Activated T-cell treated with anti-CD3 and anti-CD28 coated beads, Interleukin-2, amount 50 U/mL, for 1 hour (primary cell): ENCODE data around the gene WASF3.
"Not testable (repeated sequence)": the region's sequence is repeated elsewhere in the genome, so short reads cannot be mapped to it uniquely, and the experiment has no call there.

Experiments used
- DNase-seq: peaks from one replicate; pipeline ENCODE4 v3.0.0-alpha.2; 2020

The WASF3 gene

DNA sequence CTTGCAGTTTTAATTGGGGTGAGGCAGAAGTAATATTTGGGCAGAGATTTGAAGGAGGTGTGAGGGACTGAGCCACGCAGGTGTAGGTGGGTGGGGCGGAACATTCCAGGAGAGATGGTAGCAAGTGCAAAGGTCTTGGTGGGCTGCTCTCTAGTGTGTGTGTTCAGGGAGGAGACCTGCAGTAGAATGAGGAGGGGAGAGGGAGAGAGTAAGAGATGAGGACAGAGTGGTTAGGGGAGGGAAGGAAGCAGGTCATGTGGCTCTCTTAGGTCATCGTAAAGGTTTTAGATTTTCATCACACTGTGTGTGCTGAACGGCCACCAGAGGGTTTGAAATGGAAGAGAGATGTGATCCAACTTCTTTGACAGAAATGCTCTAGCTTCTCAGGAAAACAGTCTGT is 33.5 kb downstream of the WASF3 start:
- no peak for DNase-seq

DNA sequence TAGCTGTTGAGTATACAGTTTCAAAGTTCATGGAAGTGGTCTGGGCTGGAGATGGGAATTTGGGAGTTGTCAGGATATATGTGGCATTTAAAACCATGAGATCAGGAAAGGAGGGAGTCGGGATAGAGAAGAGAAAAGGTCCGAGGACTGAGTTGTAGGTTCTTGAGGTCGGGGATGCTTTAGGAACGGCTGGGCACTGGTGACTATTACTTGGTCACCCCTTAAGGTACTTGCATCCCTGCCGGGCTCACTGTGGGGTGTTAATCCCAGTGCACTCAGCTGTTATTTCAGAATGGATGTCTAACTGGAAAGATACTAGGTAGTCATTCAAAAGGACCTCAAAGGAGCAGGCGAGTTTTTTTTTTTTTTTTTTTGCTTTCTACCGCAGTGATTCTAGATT is 34.2 kb downstream of the WASF3 start:
- DNase-seq: no peak

DNA sequence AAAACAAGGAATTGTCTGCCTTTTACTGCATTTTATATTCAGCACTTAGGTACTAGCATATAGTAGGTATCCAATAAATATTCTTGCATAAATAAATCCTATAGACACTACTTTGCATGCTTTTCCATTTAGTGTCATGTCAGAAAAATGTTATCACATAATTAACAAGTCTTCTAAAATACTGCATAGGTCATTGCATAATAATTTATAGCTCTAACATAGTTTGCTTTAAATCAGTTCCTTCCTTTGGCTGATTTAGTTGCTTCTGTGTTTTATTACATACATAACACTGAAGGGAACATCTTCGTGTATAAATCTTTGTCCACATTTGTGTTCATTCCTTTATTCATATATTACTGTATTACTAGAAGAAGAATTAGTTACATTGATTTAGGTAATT is 36.2 kb downstream of the WASF3 start:
- no peak for DNase-seq

DNA sequence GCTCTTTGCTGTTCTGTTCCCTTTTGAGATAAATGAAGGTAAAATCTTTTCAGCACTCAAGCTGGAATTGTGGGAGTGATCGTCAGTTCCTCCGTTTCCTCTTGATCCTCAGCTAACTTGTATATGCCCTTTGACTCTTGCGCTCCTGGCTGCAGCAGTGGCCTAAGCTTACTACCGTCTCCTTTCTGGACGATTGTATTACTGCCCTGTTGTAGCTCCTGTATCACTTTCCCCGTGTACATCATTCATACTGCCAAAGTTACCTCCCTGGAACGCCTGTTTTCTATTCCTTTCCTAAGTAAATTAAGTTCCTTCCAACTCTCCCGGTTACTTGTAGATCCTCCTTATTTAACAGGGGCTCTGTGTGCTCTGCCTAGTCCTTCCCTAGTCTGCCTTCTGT is 36.9 kb downstream of the WASF3 start:
- DNase-seq: no peak

DNA sequence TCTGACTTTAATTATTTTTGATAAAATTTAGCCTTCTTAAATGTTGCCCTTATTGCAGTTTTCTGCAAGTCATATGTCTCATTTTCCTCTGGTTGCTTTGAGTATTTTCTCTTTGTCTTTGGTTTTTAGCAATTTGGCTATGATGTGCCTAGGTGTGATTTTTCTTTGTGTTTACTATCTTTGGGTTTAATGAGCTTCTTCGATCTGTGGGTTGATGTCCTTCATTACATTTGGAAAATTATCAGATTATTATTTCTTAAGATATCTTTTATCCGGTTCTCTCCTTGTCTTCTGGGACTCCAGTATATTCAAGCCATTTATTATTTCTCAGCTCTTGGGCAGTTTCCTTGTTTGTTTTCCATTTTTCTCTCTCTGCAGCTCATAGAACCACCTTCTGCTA is 39.0 kb downstream of the WASF3 start:
- no peak for DNase-seq

DNA sequence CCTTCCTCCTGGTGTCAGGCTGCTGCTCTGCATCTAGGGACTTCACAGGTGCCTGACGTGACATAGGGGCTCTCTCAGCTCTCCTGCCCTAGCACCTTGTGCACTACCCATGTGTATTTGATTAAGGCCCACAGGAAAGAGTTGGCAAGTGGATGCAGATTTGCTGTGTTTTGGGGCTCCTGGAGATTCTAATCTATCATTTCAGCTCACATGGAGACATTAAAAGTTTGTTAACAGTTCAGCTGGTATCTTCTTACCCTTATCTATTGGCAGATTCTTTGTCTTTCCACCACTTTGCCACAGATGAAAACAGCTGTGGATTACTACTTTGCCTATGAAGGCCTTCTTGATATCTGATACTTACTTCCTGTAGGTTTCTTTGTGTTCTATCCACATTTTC is 41.9 kb downstream of the WASF3 start:
- no peak for DNase-seq

DNA sequence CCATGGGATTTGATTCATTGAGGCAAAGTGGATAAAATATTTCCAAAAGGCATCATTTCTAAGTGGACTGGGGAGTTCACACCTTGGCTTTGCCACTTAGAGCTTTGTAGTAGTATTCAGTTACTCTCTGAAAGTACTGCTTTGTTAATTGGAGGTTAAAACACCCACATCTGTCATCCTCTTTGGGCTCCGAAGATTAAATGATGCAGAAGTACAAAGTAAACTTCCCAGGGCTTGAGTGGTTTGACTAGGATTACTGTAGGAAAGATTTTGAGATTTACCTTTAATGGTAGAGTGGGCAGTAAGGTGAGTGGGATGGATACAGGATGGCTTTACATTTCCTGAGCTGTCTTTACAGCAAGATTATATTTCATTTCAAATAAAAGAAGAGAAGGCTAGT is 42.4 kb downstream of the WASF3 start:
- DNase-seq: no peak

DNA sequence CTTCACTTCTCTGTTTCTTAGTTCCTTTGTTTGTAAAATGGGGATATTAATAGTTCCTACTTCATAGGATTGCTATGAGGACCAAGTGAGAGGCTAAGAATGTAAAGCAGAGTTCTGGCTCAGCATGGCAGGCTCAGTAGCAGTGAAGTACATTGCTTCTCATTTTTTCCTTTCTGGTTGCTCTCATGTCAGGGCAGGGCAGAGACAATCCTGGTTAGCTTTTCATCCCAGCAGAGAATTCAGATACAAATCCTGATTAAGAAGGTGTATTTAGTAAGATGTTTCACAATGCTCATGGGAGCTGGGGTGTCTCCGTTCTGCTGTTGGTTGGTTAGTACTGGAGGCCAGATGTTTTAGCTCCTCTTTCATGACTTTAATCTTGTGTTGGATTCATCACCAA is 42.9 kb downstream of the WASF3 start:
- DNase-seq: no peak

DNA sequence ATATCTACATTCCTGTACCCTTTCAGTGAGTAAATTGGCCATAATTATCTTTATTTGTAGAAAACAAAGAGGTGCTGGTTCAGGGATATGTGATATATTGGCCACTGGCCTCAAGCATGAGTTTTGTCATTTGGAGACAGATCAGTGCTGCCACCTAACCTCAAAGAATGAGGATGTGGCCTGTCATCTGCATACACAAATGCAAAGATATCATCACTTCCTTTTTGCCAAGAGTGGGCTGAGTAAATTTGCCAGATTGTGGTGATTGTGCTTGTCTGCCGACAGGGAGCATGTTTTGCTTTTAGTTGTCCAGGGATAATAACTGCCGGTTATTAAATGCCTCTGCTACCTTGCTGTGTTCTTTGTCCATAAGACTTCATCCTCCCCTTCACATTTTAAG is 44.2 kb downstream of the WASF3 start:
- no peak for DNase-seq

DNA sequence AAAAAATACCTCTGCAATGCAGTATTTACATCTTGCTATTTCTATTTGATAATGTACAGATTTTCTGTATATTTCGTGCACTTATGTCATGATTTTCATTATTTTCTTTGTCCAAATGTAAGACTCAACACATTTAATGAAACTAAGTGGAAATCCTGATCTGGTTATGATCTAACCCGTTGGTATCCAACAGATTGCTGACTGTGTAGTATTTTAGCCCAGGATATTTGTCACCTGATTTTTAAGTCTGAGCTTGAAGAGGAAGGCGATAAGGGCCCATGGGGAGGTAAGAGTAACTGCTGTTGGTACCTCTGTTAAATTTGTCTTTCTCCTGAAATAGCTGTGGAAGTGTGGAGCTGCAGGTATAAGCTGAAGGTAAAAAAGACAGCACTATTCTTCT is 45.3 kb downstream of the WASF3 start:
- DNase-seq: no peak

DNA sequence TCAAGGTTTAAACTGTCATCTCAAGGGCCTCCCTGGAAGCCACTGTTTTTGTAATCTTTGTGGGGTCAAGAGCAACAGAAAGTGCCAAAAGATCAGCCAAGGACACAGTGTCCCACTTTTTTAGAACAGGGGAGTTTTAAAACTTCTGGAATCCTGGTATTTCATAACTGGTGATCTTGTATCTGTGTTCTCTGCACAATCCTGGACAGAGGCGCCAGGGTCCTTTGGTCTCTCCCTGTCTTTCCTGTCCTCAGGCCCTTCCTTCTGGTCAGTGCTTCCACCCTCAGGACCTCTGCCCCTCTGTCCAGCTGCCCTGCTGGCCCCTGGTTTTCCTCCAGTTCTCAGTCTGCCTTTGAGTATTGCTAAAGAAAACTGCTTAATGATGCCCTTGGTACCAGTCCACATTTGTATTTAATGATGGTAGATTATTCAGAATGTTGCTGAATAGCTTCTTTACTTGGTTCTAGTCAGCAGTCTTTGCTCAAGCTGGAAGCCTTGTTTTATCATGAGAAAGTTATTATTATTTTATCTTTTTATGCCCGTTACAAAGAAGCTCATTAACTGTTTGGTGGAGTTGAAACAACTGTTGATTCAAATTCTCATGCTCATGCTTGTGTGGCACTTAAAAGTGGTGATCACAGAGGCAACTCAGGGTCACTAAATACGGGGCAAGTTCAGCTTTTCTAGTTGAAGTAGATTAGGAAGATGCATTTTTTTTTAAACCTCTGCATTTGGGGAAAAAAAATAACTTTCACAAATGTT is 47.5 kb downstream of the WASF3 start:
- no peak for DNase-seq

DNA sequence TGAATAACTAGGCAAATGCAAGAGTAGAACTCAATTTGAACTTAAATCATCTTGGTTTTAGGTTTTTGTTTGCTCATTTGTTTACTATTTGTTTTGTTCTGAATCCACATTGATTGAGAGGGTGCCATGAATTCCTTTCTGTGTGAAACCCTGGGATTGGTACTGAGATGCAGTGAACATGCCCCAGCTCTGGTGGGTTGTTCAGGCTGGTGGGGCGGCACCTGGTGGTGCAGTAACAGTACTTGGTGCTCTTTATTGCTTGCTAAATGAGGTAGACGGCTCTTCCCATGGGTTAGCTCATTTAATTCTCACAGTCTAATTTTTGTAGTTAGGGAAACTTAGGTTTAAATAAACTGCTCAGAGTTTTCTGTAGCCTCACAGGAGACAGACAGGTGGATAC is 48.4 kb downstream of the WASF3 start:
- DNase-seq: no peak

DNA sequence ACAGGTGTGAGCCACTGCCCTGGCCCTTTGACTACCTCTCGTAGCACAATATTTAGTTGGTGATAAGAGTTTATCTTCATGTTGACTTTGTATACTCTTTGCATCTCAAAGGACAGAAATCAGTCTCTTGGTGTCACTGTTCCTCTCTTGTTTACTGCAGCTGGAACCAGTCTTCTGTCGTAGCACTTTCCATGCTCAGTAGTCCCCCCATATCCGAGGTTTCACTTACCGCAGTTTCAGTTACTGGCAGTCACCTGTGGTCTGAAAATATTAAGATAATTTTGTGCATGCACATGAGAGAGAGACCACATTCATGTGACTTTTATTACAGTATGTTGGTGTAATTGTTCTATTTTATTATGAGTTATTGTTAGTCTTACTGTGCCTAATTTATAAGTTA is 49.1 kb downstream of the WASF3 start:
- no peak for DNase-seq

DNA sequence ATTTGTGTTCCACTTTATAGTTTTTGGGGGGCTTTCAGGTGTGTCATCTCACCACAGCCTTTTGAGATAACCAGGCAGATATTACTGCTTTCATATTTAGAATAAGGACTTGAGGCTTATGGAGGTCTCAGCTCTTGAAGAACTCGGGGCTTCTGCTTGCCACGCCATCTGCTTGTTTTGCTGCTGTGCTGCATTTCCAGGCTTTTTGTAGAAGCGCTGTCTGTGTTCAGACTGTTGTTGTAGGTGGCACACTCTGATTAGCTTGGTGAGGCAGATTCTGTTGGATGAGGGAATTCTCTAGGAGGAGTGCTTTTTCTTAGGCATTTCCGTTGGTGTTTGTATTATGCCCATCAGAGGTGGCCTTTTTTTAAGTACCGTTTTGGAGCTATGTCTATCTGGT is 57.2 kb downstream of the WASF3 start:
- no peak for DNase-seq

DNA sequence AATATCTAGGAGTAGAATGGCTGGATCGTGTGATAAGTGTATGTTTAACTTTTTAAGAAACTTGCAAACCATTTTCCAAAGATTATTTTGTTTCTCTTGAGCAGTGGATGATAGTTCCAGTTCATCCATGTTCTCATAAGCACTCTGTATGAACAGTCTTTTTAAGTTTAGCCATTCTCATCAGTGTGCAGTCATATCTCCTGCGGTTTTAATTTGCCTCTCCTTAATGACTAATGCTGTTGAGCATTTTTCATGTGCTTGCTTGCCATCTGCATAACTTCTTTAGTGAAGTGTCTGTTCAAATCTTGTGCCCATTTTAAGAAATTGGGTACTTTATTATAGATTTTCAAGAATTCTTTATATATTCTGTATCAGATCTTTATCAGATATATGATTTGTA is 58.6 kb downstream of the WASF3 start:
- no peak for DNase-seq

DNA sequence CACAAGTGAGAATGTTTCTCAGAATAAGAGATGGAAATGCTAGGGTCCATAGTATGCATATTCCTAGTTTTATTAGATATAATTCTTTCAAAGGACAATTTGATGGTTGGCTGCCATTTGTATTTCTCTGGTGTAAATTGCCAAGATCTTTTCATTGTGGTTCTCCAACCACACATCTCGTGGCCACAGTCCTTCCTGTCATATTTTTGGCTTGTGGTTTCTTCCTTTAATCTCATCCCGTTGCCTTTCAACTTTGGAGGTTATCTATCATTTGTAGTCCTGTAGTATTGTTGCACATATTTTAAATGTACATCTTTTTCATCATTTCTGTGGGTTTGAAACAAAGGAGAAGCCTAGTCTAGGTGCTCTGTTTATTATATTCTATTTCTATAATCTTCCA is 61.2 kb downstream of the WASF3 start:
- no peak for DNase-seq

DNA sequence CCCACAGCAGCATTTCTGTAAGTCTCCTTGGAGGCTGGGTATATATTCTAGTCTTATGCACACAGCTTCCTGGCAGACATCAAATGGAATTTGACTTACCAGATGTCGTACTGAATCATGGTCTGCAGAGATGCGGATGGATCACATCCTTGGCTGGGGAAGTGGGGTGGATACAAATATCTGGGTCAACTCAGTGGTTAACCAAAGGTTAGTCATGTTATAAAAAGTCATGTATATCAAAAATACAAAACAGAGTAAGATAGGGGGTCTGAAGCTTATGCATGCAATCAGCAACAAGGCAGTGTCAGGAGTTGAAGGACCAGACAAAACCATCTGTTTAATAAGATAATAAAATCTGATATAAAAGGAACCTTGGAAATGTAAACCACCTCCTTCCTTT is 61.9 kb downstream of the WASF3 start:
- no peak for DNase-seq

DNA sequence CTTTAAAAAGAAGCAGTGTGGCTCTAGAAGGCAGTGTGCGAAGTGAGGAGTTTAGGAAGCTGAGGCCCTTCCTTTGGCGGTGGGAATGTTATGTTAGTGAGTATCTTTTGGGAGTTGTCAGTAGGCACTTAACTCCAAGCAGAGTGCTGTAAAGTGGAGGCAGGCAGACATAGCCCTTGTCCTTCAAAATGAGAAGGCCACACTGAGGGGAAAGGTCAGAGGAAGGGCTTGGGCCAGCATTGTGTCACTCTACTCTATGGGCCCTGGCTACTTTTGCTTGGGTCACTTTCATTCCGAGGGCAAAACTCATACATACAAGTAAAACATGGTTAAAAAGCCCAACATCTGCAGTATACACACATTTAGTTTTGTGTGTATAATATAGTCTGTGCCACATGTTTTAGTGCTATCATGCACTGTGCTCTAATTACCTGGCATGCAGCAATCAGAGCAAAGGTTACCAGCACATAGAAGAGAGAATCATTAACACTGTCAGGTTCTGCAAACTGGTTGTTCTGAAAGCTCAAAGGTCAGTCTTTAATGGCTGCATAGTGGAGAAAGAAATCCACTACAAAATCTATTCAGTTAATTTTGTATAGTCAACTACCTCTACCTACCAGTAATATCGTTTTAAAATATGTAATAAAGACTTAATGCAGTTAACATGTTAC is 64.4 kb downstream of the WASF3 start:
- no peak for DNase-seq

DNA sequence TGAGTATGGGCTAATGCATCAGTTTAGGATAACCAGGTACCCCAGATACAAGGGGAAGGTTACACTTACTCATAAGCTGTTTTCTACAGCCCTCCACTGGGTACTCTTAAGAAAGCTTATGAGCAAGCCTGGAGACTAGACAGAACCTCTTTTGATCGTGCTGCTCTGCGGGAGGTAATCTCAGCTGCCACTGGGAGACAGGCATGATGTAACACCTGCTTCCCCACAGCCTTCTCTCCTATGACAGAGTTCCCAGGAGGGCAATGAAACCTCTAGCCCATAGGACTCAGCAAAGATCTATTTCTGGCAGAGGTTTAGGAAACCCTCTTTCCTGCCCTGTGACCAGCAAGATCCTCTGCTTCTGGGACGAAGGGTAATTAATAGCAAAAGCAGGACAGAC is 65.6 kb downstream of the WASF3 start:
- DNase-seq: no peak

DNA sequence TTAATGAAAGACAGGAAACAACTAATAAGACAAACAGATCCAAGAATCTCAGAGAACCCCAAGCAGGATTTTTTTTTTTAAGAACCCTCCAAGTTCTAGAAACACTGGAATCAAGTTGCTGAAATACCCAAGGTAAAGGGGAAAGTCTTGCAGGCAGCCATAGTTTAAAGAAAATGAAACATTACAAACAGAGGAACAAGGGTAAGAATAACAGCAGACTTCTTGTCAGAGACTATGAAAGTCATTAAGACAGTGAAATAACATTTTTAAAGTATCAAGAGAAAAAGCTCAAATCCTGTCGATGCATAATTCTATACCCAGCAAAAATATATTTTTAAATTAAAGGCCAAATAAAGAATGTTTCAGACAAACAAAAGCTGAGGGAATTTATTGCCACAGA is 67.1 kb downstream of the WASF3 start:
- DNase-seq: no peak

DNA sequence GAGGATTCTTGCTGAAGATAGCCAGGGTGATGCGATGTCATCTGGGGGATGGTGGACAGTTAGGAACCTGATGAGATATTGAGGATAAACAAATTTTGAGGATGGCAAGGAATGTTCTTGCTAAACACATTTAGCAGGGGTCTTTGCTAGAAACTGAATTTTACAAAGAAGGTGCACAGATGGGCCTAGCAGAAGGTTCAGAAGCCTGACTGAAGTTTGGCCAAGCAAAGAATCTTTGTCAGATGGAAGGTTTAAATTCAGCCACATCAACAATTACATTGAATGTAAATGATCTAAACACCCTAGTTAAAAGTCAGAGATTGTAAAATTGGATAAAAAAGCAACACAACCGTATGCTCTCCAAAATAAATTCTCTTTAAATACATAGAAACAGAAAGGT is 68.8 kb downstream of the WASF3 start:
- DNase-seq: no peak

DNA sequence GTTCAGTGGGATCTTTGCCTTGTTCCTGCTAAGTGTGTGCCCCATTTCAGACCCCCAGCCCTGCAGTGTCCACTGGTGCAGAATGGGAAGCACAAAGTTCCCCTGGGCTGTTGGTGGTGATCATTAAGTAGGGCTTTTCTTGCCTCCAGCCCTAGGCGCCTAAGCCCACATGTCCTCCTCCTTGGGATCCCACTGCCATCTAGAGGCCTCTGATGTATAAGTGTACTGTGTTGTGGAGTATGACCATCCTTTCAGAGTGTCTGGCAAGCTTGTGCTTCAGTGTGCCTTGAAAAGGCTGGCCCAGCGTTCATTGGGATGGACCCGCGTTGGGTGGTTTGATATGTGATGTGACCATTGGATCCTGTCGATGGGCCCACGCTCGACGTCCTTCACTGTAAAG is 71.2 kb downstream of the WASF3 start:
- no peak for DNase-seq

DNA sequence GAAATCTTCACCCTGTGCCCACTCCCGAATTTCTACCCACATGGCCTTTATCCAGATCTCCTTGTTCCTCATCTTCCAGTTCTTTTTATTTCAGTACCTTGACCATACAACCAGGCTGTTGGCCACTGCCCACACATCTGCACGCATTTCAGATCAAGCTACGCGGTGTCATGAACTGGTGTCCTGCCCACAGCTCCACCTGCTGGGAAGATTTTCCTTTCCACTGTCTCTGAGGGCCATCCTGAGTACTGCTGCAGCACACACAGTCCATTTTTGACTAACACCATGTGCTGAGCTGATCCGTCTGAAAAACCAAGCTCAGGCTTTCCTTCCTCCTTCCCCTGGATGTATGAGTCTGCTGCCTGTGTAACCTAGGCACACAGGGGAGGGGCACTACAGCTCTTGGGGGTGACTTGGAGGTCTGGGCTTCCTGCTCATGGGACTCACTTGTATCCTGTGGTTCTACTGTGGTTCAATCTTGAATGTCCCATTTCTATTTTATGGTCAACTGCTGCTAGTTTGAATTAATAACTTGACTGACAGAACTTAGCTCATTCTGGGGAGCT is 71.9 kb downstream of the WASF3 start:
- DNase-seq: no peak

DNA sequence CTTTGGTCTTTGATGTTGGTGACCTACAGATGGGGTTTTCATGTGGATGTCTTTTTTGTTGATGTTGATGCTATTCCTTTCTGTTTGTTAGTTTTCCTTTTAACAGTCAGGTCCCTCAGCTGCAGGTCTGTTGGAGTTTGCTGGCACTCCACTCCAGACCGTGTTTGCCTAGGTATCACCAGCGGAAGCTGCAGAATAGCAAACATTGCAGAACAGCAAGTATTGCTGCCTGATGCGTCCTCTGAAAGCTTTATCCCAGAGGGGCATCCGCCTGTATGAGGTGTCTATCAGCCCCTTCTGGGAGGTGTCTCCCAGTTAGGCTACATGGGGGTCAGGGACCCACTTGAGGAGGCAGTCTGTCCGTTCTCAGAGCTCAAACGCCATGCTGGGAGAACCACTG is 78.2 kb downstream of the WASF3 start:
- DNase-seq: not testable (repeated sequence)

DNA sequence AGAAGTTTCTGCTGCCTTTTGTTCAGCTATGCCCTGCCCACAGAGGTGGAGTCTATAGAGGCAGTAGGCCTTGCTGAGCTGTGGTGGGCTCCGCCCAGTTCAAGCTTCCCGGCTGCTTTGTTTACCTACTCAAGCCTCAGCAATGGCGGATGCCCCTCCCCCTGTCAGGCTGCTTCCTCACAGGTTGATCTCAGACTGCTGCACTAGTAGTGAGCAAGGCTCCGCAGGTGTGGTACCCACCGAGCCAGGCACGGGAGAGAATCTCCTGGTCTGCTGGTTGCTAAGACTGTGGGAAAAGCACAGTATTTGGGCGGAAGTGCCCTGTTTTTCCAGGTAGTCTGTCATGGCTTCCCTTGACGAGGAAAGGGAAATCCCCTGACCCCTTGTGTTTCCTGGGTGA is 78.6 kb downstream of the WASF3 start:
- DNase-seq: not testable (repeated sequence)
